ENCODE data around the gene PPFIBP1. TPM values are rescaled to one million over a fixed set of nuclear protein-coding genes. Genes with fewer than 3 reads are reported as not detected.

The PPFIBP1 gene
- total RNA-seq, 1 experiment from 2014 or later, result 88.6 TPM

GRCh38 chr12:27620121-27620520, 96.1 kb downstream of the PPFIBP1 start:
- H3K27me3 ChIP-seq (ENCODE audit: control insufficient read depth, insufficient read depth, low read length), result no peaks in the 10 kb centered on the region

GRCh38 chr12:27622436-27623195, 98.6 kb downstream of the PPFIBP1 start:
- in situ Hi-C loops (cut with HindIII; ENCODE audit: low pct_unique_long_range_greater_than_20kb, low sequenced_read_pairs) (no loop called here), intact Hi-C loops (cut with micrococcal nuclease; ENCODE audit: unreplicated experiment) (no loop called here)
- BruUV-seq (replicated peaks), result no TSS peak
- Histone ChIP-seq H3K4me1 (ENCODE audit: control insufficient read depth, insufficient read depth, low read length) (peaks cover 42% of the 10 kb centered on the region), H3K9me3 (ENCODE audit: control insufficient read depth, insufficient read depth, low read depth, low read length) (no peaks in the 10 kb centered on the region), H3K27me3 (ENCODE audit: control insufficient read depth, insufficient read depth, low read length) (no peaks in the 10 kb centered on the region), H3K27ac (ENCODE audit: low read length) (peak overlapping the region; percentile 42; the same call in 1 of the 2 replicates), H3K36me3 (ENCODE audit: control insufficient read depth, insufficient read depth, low read length) (no peaks in the 10 kb centered on the region), H3K4me3 (ENCODE audit: low read depth in 2 of 2, low read length in 2 of 2) (no peak overlapping the region)
- DNase-seq (ENCODE audit: low read depth, low spot score) (no peak), ATAC-seq (no peak)
- ChIA-PET CTCF (no interaction called here), POLR2A (no interaction called here)
- TF ChIP-seq TCF7L2 (IDR thresholded peaks at IDR 0.05; ENCODE audit: low read depth, low read length), result no peak
- no peak for TF ChIP-seq POLR2AphosphoS5 (IDR thresholded peaks at IDR 0.05; ENCODE audit: low read depth, low read length)
- TF ChIP-seq REST (IDR thresholded peaks at IDR 0.05; ENCODE audit: insufficient read depth in 1 of 2, low read depth in 2 of 2, low read length in 1 of 2), result no peak
- TF ChIP-seq SIN3A (IDR thresholded peaks at IDR 0.05; ENCODE audit: borderline replicate concordance, insufficient read depth, low read depth, low read length), result no peak
- TF ChIP-seq CTCF (IDR thresholded peaks at IDR 0.05), result no peak

More at GRCh38 chr12:27620121-27620520, 96.1 kb downstream of the PPFIBP1 start:
- peaks cover 51% of the 10 kb centered on the region for H3K4me1 ChIP-seq (ENCODE audit: control insufficient read depth, insufficient read depth, low read length)
- in situ Hi-C loops (cut with HindIII; ENCODE audit: low pct_unique_long_range_greater_than_20kb, low sequenced_read_pairs) (no loop called here), intact Hi-C loops (cut with micrococcal nuclease; ENCODE audit: unreplicated experiment) (no loop called here)
- ChIA-PET POLR2A (no interaction called here), CTCF (no interaction called here)
- no peak overlapping the region for H3K4me3 ChIP-seq (ENCODE audit: low read depth in 2 of 2, low read length in 2 of 2)
- BruUV-seq (replicated peaks), result no TSS peak
- peak overlapping the region; percentile 10 for H3K27ac ChIP-seq (ENCODE audit: low read length)
- DNase-seq (ENCODE audit: low read depth, low spot score) (no peak), ATAC-seq (no peak)
- H3K9me3 ChIP-seq (ENCODE audit: control insufficient read depth, insufficient read depth, low read depth, low read length), result no peaks in the 10 kb centered on the region
- TF ChIP-seq TCF7L2 (IDR thresholded peaks at IDR 0.05; ENCODE audit: low read depth, low read length) (no peak), SIN3A (IDR thresholded peaks at IDR 0.05; ENCODE audit: borderline replicate concordance, insufficient read depth, low read depth, low read length) (no peak), POLR2AphosphoS5 (IDR thresholded peaks at IDR 0.05; ENCODE audit: low read depth, low read length) (no peak), CTCF (IDR thresholded peaks at IDR 0.05) (no peak), REST (IDR thresholded peaks at IDR 0.05; ENCODE audit: insufficient read depth in 1 of 2, low read depth in 2 of 2, low read length in 1 of 2) (no peak)
- no peaks in the 10 kb centered on the region for H3K36me3 ChIP-seq (ENCODE audit: control insufficient read depth, insufficient read depth, low read length)
